ENCODE results near the gene BAIAP2L1.
A peak's percentile ranks its signal among the peaks of the same experiment; 100 is the strongest.

The BAIAP2L1 gene

GRCh38 chr7:98329100-98329790, 71.6 kb downstream of the BAIAP2L1 start:
- Histone ChIP-seq H3K36me3 (no peaks in the 10 kb centered on the region), H3K9me3 (ENCODE audit: severe bottlenecking) (peaks cover 2% of the 10 kb centered on the region), H3K27ac (no peak overlapping the region), H3K27me3 (ENCODE audit: insufficient read depth, low read depth, severe bottlenecking) (no peaks in the 10 kb centered on the region), H3K4me3 (ENCODE audit: low read depth, low read length) (no peak overlapping the region)
- TF ChIP-seq CTCF (IDR thresholded peaks at IDR 0.05; ENCODE audit: low read depth, low read length) = no peak
- DNase-seq = no peak

- DNase-seq = no peak
- Histone ChIP-seq H3K27me3 (ENCODE audit: insufficient read depth, low read depth, severe bottlenecking) (no peaks in the 10 kb centered on the region), H3K36me3 (peaks cover 1% of the 10 kb centered on the region; the same call in 1 of the 2 replicates), H3K9me3 (ENCODE audit: severe bottlenecking) (no peaks in the 10 kb centered on the region), H3K27ac (no peak overlapping the region), H3K4me3 (ENCODE audit: low read depth, low read length) (no peak overlapping the region)
- no peak for TF ChIP-seq CTCF (IDR thresholded peaks at IDR 0.05; ENCODE audit: low read depth, low read length)
These were observed 76.1 kb downstream of the BAIAP2L1 start for GRCh38 chr7:98324782-98325181.

- Histone ChIP-seq H3K4me3 (ENCODE audit: low read depth, low read length) (no peak overlapping the region), H3K27ac (no peak overlapping the region)
- peak; percentile 49 for DNase-seq
These were observed 77.1 kb downstream of the BAIAP2L1 start for GRCh38 chr7:98323597-98324322.

GRCh38 chr7:98322331-98323270, 78.3 kb downstream of the BAIAP2L1 start:
- TF ChIP-seq CTCF (IDR thresholded peaks at IDR 0.05; ENCODE audit: low read depth, low read length) = peak; percentile 50
- H3K9me3 ChIP-seq (ENCODE audit: severe bottlenecking) = no peaks in the 10 kb centered on the region
- no peaks in the 10 kb centered on the region for H3K27me3 ChIP-seq (ENCODE audit: insufficient read depth, low read depth, severe bottlenecking)
- H3K4me3 ChIP-seq (ENCODE audit: low read depth, low read length) = no peak overlapping the region
- H3K27ac ChIP-seq = no peak overlapping the region
- no peak for DNase-seq
- H3K36me3 ChIP-seq = peaks cover 3% of the 10 kb centered on the region

More at GRCh38 chr7:98323597-98324322, 77.1 kb downstream of the BAIAP2L1 start:
- Histone ChIP-seq H3K9me3 (ENCODE audit: severe bottlenecking) (no peaks in the 10 kb centered on the region), H3K36me3 (peaks cover 3% of the 10 kb centered on the region; the same call in 1 of the 2 replicates), H3K27me3 (ENCODE audit: insufficient read depth, low read depth, severe bottlenecking) (no peaks in the 10 kb centered on the region)
- no peak for TF ChIP-seq CTCF (IDR thresholded peaks at IDR 0.05; ENCODE audit: low read depth, low read length)

GRCh38 chr7:98321301-98321700, 79.6 kb downstream of the BAIAP2L1 start:
- Histone ChIP-seq H3K27me3 (ENCODE audit: insufficient read depth, low read depth, severe bottlenecking) (no peaks in the 10 kb centered on the region), H3K27ac (no peak overlapping the region), H3K4me3 (ENCODE audit: low read depth, low read length) (no peak overlapping the region), H3K36me3 (peaks cover 7% of the 10 kb centered on the region), H3K9me3 (ENCODE audit: severe bottlenecking) (no peaks in the 10 kb centered on the region)
- DNase-seq = no peak
- TF ChIP-seq CTCF (IDR thresholded peaks at IDR 0.05; ENCODE audit: low read depth, low read length) = no peak

Measured in WERI-Rb-1 (cell line).